Kidney epithelial cell (primary cell): Measurements from ENCODE around the gene GRID2. TPM values are rescaled to one million over a fixed set of nuclear protein-coding genes. Genes with fewer than 3 reads are reported as not detected.

Experiments
- DNase-seq: peaks from one replicate; pipeline ENCODE4 v3.0.0-alpha.2; 2010; ENCODE audit warnings: low read depth
- H3K27me3 ChIP-seq: 2 replicates; pipeline ENCODE4 v1.6.0; 2011; ENCODE audit warnings: low read length; ENCODE audit not compliant: control insufficient read depth, insufficient read depth
- H3K36me3 ChIP-seq: 2 replicates; pipeline ENCODE4 v1.5.1; 2011; ENCODE audit warnings: low read length; ENCODE audit not compliant: control insufficient read depth, insufficient read depth
- H3K4me3 ChIP-seq: 2 replicates; pipeline ENCODE4 v1.5.1; 2011; ENCODE audit warnings: low read depth, mild to moderate bottlenecking, control low read depth, low read length
- total RNA-seq: library from RNA; depleted of rRNA; stranded (reverse); fragments of >200 nt; gene quantifications from 2 replicates; pipeline ENCODE4 v1.2.3, GENCODE V29; 2015
- TF ChIP-seq, protein P1 (sequence below): IDR thresholded peaks from 2 replicates; pipeline ENCODE4 v1.5.1; 2011; ENCODE audit warnings: mild to moderate bottlenecking, moderate library complexity, low read length, control low read depth, inconsistent platforms; ENCODE audit not compliant: insufficient read depth, poor library complexity, severe bottlenecking

The GRID2 gene
- total RNA-seq, 1 donor from 2014 or later, result not detected

GRCh38 chr4:92461732-92462131 lies 158.0 kb downstream of the GRID2 start:
- TF ChIP-seq, protein P1, sequence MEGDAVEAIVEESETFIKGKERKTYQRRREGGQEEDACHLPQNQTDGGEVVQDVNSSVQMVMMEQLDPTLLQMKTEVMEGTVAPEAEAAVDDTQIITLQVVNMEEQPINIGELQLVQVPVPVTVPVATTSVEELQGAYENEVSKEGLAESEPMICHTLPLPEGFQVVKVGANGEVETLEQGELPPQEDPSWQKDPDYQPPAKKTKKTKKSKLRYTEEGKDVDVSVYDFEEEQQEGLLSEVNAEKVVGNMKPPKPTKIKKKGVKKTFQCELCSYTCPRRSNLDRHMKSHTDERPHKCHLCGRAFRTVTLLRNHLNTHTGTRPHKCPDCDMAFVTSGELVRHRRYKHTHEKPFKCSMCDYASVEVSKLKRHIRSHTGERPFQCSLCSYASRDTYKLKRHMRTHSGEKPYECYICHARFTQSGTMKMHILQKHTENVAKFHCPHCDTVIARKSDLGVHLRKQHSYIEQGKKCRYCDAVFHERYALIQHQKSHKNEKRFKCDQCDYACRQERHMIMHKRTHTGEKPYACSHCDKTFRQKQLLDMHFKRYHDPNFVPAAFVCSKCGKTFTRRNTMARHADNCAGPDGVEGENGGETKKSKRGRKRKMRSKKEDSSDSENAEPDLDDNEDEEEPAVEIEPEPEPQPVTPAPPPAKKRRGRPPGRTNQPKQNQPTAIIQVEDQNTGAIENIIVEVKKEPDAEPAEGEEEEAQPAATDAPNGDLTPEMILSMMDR, result no peak
- H3K4me3 ChIP-seq, result no peak overlapping the region
- no peak for DNase-seq

GRCh38 chr4:92477298-92477697 lies 173.5 kb downstream of the GRID2 start:
- Histone ChIP-seq H3K4me3 (no peak overlapping the region), H3K27me3 (no peaks in the 10 kb centered on the region), H3K36me3 (no peaks in the 10 kb centered on the region)
- TF ChIP-seq, protein P1, result no peak
- no peak for DNase-seq

More at GRCh38 chr4:92461732-92462131, 158.0 kb downstream of the GRID2 start:
- H3K27me3 ChIP-seq, result no peaks in the 10 kb centered on the region
- H3K36me3 ChIP-seq, result no peaks in the 10 kb centered on the region

DNA sequence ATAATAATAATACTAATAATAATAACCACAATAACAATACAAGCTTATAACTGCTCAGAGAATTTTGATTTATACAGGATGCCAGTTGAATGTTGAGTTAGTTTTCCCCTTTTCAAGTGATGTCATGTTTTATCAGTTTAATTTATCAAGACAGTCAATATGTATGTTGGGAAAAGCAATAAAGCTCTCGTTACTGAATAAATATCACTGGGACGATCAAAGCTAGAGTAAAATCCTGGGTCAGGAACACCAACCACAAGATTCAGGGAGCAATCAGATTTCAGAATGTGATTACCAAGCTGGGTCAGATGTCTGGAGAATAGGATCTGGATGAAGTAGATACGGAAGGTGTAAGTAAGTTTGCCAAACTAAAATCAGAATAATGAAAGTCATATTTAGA lies 179.6 kb downstream of the GRID2 start:
- no peaks in the 10 kb centered on the region for H3K27me3 ChIP-seq
- no peaks in the 10 kb centered on the region for H3K36me3 ChIP-seq
- no peak overlapping the region for H3K4me3 ChIP-seq
- no peak for DNase-seq
- TF ChIP-seq, protein P1, result no peak

DNA sequence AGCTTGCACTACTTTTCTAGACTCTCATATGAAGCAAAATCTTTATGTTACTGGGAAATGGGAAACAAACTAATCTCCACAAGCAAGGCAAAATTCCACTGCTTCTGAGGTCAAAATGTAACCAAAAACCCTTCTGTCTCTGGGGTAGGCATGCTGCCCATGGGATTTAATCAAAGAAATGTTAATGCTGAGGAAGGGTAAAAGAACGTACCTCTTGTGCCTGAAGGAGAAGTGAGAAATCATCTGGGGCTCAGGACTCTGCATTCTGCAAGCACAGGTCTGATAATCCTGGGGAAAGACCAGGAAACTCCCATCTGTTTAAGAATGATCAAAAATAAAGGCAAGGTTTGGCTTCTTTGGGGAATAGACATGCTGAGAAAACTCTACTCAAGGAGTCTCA lies 184.7 kb downstream of the GRID2 start:
- Histone ChIP-seq H3K27me3 (no peaks in the 10 kb centered on the region), H3K4me3 (no peak overlapping the region), H3K36me3 (no peaks in the 10 kb centered on the region)
- TF ChIP-seq, protein P1, result no peak
- DNase-seq, result no peak

DNA sequence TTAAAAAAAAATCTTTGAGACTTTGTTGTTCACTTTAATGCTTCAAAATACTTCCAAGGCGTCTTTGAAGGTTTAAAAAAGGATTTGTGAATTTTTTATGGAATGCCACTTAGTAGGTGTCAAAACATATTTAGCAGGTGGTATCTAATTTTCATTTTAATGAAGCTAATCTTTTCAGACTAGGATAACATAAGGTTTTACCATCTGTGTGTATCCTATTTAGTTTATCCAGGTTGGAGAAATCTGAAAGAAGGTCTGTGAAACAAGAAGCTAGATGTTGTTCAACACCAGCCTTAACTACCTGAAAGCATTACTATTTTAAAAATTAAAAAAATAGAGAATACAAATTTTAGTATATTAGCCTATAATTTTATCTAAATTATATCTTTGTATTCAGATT lies 193.4 kb downstream of the GRID2 start:
- Histone ChIP-seq H3K36me3 (no peaks in the 10 kb centered on the region), H3K4me3 (no peak overlapping the region), H3K27me3 (no peaks in the 10 kb centered on the region)
- DNase-seq, result no peak
- TF ChIP-seq, protein P1, result no peak

DNA sequence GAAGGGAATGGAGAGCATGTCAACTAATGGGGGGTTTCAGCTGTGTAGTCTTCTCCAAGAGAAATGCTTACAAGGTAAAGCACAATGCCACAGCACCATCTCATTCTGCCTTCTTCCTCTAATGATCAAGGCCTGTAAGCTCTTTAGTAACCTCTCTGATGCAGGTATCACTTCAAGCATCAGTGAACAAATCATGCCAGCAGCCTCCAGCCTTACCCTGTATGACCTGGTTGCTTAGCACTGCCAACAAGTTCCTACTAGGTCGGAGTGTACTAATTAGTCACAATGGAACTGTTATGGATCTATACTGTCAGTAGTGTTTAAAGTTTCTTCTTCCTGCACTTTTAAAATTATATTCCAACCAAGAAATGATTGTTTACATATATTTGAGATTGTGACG lies 197.7 kb downstream of the GRID2 start:
- Histone ChIP-seq H3K4me3 (no peak overlapping the region), H3K27me3 (no peaks in the 10 kb centered on the region), H3K36me3 (no peaks in the 10 kb centered on the region)
- TF ChIP-seq, protein P1, result no peak
- no peak for DNase-seq
